ENCODE results near the gene SCAANT1. TPM values are rescaled to one million over a fixed set of nuclear protein-coding genes. Genes with fewer than 3 reads are reported as not detected.

SCAANT1 gene
- polyA plus RNA-seq, 1 donor, result 1.8 TPM

- Histone ChIP-seq H3K9me3 (ENCODE audit: control insufficient read depth, low read depth, low read length) (no peaks in the 10 kb centered on the region), H3K27ac (ENCODE audit: low read length) (no peak overlapping the region), H3K4me1 (ENCODE audit: control insufficient read depth, insufficient read depth, low read length) (peaks cover 3% of the 10 kb centered on the region), H3K4me3 (ENCODE audit: low read length) (no peak overlapping the region), H3K27me3 (ENCODE audit: control insufficient read depth, insufficient read depth, low read length) (no peaks in the 10 kb centered on the region), H3K36me3 (ENCODE audit: control insufficient read depth, insufficient read depth, low read length) (no peaks in the 10 kb centered on the region)
- DNase-seq, result no peak
- WGBS (ENCODE audit: insufficient coverage, low lambda C conversion rate), result 83% methylated on average over 1 of the region's 3 CpGs
Measured at GRCh38 chr3:63876260-63876659, 35.9 kb downstream of the SCAANT1 start.

GRCh38 chr3:63875510-63875909, 36.7 kb downstream of the SCAANT1 start:
- H3K9me3 ChIP-seq (ENCODE audit: control insufficient read depth, low read depth, low read length), result no peaks in the 10 kb centered on the region
- H3K4me3 ChIP-seq (ENCODE audit: low read length), result no peak overlapping the region
- peaks cover 3% of the 10 kb centered on the region for H3K4me1 ChIP-seq (ENCODE audit: control insufficient read depth, insufficient read depth, low read length)
- DNase-seq, result no peak
- no peak overlapping the region for H3K27ac ChIP-seq (ENCODE audit: low read length)
- no CpG with 5 or more reads among the region's 2 CpGs for WGBS (ENCODE audit: insufficient coverage, low lambda C conversion rate)
- H3K36me3 ChIP-seq (ENCODE audit: control insufficient read depth, insufficient read depth, low read length), result no peaks in the 10 kb centered on the region
- H3K27me3 ChIP-seq (ENCODE audit: control insufficient read depth, insufficient read depth, low read length), result no peaks in the 10 kb centered on the region

GRCh38 chr3:63874769-63875168, 37.4 kb downstream of the SCAANT1 start:
- peaks cover 3% of the 10 kb centered on the region for H3K4me1 ChIP-seq (ENCODE audit: control insufficient read depth, insufficient read depth, low read length)
- no peaks in the 10 kb centered on the region for H3K27me3 ChIP-seq (ENCODE audit: control insufficient read depth, insufficient read depth, low read length)
- H3K27ac ChIP-seq (ENCODE audit: low read length), result no peak overlapping the region
- H3K4me3 ChIP-seq (ENCODE audit: low read length), result no peak overlapping the region
- no peaks in the 10 kb centered on the region for H3K9me3 ChIP-seq (ENCODE audit: control insufficient read depth, low read depth, low read length)
- no peaks in the 10 kb centered on the region for H3K36me3 ChIP-seq (ENCODE audit: control insufficient read depth, insufficient read depth, low read length)
- WGBS (ENCODE audit: insufficient coverage, low lambda C conversion rate), result no CpG with 5 or more reads among the region's 3 CpGs
- no peak for DNase-seq

- H3K9me3 ChIP-seq (ENCODE audit: control insufficient read depth, low read depth, low read length), result no peaks in the 10 kb centered on the region
- WGBS (ENCODE audit: insufficient coverage, low lambda C conversion rate), result no CpG with 5 or more reads among the region's 2 CpGs
- no peak overlapping the region for H3K27ac ChIP-seq (ENCODE audit: low read length)
- DNase-seq, result no peak
- H3K4me1 ChIP-seq (ENCODE audit: control insufficient read depth, insufficient read depth, low read length), result no peaks in the 10 kb centered on the region
- peaks cover 1% of the 10 kb centered on the region for H3K36me3 ChIP-seq (ENCODE audit: control insufficient read depth, insufficient read depth, low read length)
- no peaks in the 10 kb centered on the region for H3K27me3 ChIP-seq (ENCODE audit: control insufficient read depth, insufficient read depth, low read length)
- no peak overlapping the region for H3K4me3 ChIP-seq (ENCODE audit: low read length)
Measured at GRCh38 chr3:63872135-63872924, 39.9 kb downstream of the SCAANT1 start.

- no peak for DNase-seq
- WGBS (ENCODE audit: insufficient coverage, low lambda C conversion rate), result no CpG with 5 or more reads among the region's 2 CpGs
- no peak overlapping the region for H3K27ac ChIP-seq (ENCODE audit: low read length)
Measured at GRCh38 chr3:63870615-63871005, 41.6 kb downstream of the SCAANT1 start.

GRCh38 chr3:63869940-63870614, 42.1 kb downstream of the SCAANT1 start:
- H3K4me3 ChIP-seq (ENCODE audit: low read length), result no peak overlapping the region
- DNase-seq, result no peak
- no peaks in the 10 kb centered on the region for H3K27me3 ChIP-seq (ENCODE audit: control insufficient read depth, insufficient read depth, low read length)
- no peaks in the 10 kb centered on the region for H3K9me3 ChIP-seq (ENCODE audit: control insufficient read depth, low read depth, low read length)
- whole genome bisulfite sequencing (ENCODE audit: insufficient coverage, low lambda C conversion rate), result 100% methylated on average over 1 of the region's 3 CpGs
- H3K4me1 ChIP-seq (ENCODE audit: control insufficient read depth, insufficient read depth, low read length), result no peaks in the 10 kb centered on the region
- no peak overlapping the region for H3K27ac ChIP-seq (ENCODE audit: low read length)
- H3K36me3 ChIP-seq (ENCODE audit: control insufficient read depth, insufficient read depth, low read length), result peaks cover 7% of the 10 kb centered on the region

More at GRCh38 chr3:63870615-63871005, 41.6 kb downstream of the SCAANT1 start:
- no peaks in the 10 kb centered on the region for H3K4me1 ChIP-seq (ENCODE audit: control insufficient read depth, insufficient read depth, low read length)
- H3K4me3 ChIP-seq (ENCODE audit: low read length), result no peak overlapping the region
- H3K9me3 ChIP-seq (ENCODE audit: control insufficient read depth, low read depth, low read length), result no peaks in the 10 kb centered on the region
- H3K36me3 ChIP-seq (ENCODE audit: control insufficient read depth, insufficient read depth, low read length), result peaks cover 7% of the 10 kb centered on the region
- no peaks in the 10 kb centered on the region for H3K27me3 ChIP-seq (ENCODE audit: control insufficient read depth, insufficient read depth, low read length)

GRCh38 chr3:63867225-63867624, 45.0 kb downstream of the SCAANT1 start:
- peaks cover 5% of the 10 kb centered on the region for H3K4me1 ChIP-seq (ENCODE audit: control insufficient read depth, insufficient read depth, low read length)
- H3K27ac ChIP-seq (ENCODE audit: low read length), result no peak overlapping the region
- H3K27me3 ChIP-seq (ENCODE audit: control insufficient read depth, insufficient read depth, low read length), result no peaks in the 10 kb centered on the region
- no peak for DNase-seq
- peaks cover 7% of the 10 kb centered on the region for H3K36me3 ChIP-seq (ENCODE audit: control insufficient read depth, insufficient read depth, low read length)
- H3K9me3 ChIP-seq (ENCODE audit: control insufficient read depth, low read depth, low read length), result no peaks in the 10 kb centered on the region
- no CpG with 5 or more reads among the region's 1 CpG for WGBS (ENCODE audit: insufficient coverage, low lambda C conversion rate)
- no peak overlapping the region for H3K4me3 ChIP-seq (ENCODE audit: low read length)

- Histone ChIP-seq H3K4me3 (ENCODE audit: low read length) (peak overlapping the region; percentile 72), H3K4me1 (ENCODE audit: control insufficient read depth, insufficient read depth, low read length) (peaks cover 10% of the 10 kb centered on the region), H3K9me3 (ENCODE audit: control insufficient read depth, low read depth, low read length) (no peaks in the 10 kb centered on the region), H3K27me3 (ENCODE audit: control insufficient read depth, insufficient read depth, low read length) (no peaks in the 10 kb centered on the region), H3K36me3 (ENCODE audit: control insufficient read depth, insufficient read depth, low read length) (peaks cover 7% of the 10 kb centered on the region), H3K27ac (ENCODE audit: low read length) (peak overlapping the region; percentile 60)
- WGBS (ENCODE audit: insufficient coverage, low lambda C conversion rate), result 13% methylated on average over 3 of the region's 3 CpGs
- no peak for DNase-seq
Measured at GRCh38 chr3:63864965-63865327, 47.2 kb downstream of the SCAANT1 start.

- peak overlapping the region; percentile 60 for H3K27ac ChIP-seq (ENCODE audit: low read length)
- H3K4me3 ChIP-seq (ENCODE audit: low read length), result peak overlapping the region; percentile 72
- H3K27me3 ChIP-seq (ENCODE audit: control insufficient read depth, insufficient read depth, low read length), result no peaks in the 10 kb centered on the region
- H3K36me3 ChIP-seq (ENCODE audit: control insufficient read depth, insufficient read depth, low read length), result peaks cover 7% of the 10 kb centered on the region
- DNase-seq, result peak; percentile 22 to 66
- H3K4me1 ChIP-seq (ENCODE audit: control insufficient read depth, insufficient read depth, low read length), result peaks cover 10% of the 10 kb centered on the region
- no peaks in the 10 kb centered on the region for H3K9me3 ChIP-seq (ENCODE audit: control insufficient read depth, low read depth, low read length)
- no CpG with 5 or more reads among the region's 93 CpGs for whole genome bisulfite sequencing (ENCODE audit: insufficient coverage, low lambda C conversion rate)
Measured at GRCh38 chr3:63864008-63864964, 47.9 kb downstream of the SCAANT1 start.
